H54 (cell line): ENCODE data around the gene TFPI2.

ENCODE experiments used
- DNase-seq: peaks from one replicate; pipeline ENCODE4 v3.0.0; 2011; ENCODE audit warnings: low spot score, mixed read lengths; ENCODE audit not compliant: insufficient read length
- FAIRE-seq: peaks from 3 replicates; lab custom pipeline; 2011; peaks lifted over from hg19 to GRCh38; lab: Jason Lieb, UNC
- POLR2A ChIP-seq: IDR thresholded peaks from 2 replicates; pipeline ENCODE4 v1.6.1; 2011; ENCODE audit warnings: low read depth, mild to moderate bottlenecking, low read length

TFPI2 gene

DNA sequence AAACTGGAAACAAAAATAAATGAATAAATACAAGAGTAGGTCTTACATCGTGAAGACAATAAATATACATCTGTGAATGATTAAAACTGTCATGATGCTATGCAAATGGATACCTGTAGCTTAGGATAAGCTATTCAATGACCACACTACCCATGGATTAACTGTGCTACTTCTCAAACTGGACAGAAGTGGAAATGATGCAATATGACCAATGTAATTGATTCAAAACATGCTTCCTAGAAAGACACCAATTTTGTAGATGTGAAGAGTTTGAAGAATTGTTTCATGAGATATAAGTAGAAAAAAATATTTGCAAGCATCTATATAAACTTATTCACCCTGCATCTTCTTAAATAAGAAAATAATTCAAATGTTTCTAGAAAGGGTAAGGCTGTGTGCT is 36.1 kb downstream of the TFPI2 start:
- no peak for TF ChIP-seq POLR2A
- no peak for DNase-seq
- no peak for FAIRE-seq

DNA sequence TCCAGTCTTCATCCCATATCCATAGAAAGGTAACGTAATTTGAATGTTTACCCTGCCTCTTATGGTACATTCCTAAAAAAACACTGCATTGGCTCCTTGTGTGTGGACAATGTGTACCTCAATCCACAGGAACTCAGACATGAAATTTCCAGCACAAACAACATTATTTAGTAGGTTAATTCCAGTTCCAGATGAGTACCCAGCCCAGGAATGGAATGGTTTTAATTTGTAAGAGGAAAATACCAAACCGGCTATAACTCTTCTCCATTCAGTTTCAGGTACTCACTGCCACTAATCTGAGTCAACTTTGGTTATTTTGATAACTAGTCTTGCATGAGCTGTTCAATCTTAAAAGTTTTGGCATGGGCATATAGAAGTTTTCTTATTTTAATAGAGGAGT is 39.0 kb downstream of the TFPI2 start:
- DNase-seq (no peak), FAIRE-seq (no peak)
- no peak for TF ChIP-seq POLR2A

DNA sequence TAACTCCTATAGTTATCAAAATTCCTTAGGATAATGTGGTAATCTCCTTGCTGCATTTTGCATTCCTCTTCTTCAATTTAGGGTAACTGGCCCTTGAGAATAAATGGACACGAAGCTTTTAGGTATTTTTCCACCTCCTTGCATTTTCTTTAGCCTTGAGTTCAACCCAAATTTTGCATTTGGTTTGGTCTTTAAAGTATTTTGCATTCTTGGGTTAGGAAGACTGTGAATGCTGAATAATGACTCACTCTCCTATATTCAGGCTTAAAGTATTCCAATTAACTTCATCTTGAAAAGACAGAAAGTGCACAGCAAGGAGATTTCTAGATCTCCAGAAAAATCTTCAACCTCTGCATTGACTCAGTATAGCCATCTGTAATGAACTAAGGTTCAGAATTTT is 47.3 kb downstream of the TFPI2 start:
- FAIRE-seq, result no peak
- DNase-seq, result no peak
- TF ChIP-seq POLR2A, result no peak

DNA sequence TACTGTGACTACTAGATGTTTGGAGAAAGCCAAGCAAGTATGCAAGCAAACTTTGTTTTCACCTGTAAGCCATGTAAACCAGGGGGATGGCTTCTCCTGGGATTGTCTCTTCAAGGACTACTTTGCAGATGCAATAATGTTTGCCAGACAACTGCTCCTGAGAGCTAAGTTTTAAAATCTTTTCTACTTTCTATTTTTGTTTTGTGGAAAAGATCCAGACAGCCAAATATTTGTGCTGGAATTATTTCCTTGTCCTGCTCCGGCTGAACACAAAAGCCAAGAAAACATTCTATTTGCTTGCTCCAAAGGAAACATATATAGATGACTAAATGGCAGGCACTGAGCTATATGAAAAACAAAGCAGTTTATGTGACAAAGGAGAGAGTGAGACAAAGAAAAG is 51.6 kb downstream of the TFPI2 start:
- no peak for DNase-seq
- FAIRE-seq, result no peak
- no peak for TF ChIP-seq POLR2A

DNA sequence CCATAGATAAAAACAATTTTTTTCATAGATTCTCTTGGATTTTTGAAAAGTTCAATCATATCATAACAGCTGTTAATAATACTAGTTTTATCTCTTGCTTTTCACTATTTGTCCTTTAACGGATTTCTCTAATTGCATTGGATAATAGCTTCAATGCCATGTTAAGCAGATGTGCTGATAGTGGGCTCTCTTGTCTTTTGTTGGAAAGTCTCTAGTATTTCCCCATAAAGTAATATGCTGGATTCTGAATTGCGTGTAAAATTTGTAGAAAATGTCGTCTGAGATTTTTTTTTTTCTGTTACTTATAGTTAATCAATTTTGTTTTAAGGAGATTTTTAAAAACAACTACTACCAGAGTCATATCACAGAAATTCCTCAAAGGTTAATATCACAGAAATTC is 53.3 kb downstream of the TFPI2 start:
- no peak for TF ChIP-seq POLR2A
- DNase-seq, result no peak
- no peak for FAIRE-seq

DNA sequence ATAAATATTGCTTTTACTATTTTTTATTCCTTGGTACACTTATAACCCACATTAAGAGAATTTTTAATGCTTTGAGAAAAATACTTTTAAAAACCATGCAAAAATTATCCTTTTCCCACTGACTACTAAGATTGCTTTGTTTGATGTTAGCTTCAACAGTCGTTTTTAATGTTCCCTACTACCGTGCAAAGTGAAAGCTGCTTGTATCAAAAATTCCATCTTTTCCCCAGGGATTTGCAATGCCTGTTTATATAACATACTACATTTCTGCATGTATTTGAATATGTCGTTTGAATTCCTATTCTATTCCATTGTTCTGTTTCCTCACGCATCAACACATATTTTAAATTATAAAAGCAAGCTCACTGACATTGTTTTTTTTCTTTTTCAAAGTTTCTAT is 54.4 kb downstream of the TFPI2 start:
- DNase-seq (no peak), FAIRE-seq (no peak)
- TF ChIP-seq POLR2A, result no peak

DNA sequence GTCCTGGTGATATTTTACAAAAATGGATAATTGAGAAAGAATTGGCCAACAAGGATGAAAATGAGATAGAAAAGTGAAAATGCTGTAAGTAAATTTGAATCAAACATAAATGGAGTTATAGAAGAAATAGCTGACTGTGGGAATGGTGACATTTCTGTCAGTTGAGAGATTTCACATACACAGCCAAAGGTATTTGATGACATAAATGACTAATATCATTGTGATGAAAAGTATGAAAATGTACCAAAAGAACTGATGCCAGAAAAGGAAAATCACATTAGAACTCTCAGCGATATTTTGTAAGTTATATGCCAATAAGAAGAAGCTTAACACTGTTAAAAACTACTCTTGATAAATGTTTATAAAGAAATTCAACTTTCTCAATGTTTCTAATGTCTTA is 54.9 kb downstream of the TFPI2 start:
- FAIRE-seq, result no peak

More for the DNA sequence above, 54.9 kb downstream of the TFPI2 start:
- no peak for TF ChIP-seq POLR2A
- DNase-seq, result no peak
